NCI-H2196 (cell line): ENCODE data around the gene ZC3H7A.

ENCODE experiments used
- DNase-seq: peaks from one replicate; lab custom pipeline; 2025; ENCODE audit not compliant: unreplicated experiment; lab: John Stamatoyannopoulos, UW

ZC3H7A gene

DNA sequence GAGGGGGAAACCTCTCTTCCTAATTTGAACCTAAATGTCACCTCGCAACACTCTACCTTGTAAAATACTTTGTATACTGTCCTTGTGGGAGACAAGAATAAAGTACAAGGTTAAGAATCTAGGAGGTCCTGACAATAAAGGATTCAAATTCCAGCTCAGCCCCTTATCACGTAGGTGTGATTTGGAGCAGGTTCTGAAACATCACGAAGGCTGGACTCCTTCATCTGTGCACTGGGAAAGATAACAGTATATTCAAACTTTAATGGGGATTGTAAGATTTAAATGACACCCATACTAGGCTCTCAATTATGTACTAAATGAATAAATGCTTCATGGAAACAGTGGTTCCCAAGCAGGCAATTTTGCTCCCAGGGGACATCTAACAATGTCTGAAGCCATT lies 56.5 kb downstream of the ZC3H7A start:
- no peak for DNase-seq

DNA sequence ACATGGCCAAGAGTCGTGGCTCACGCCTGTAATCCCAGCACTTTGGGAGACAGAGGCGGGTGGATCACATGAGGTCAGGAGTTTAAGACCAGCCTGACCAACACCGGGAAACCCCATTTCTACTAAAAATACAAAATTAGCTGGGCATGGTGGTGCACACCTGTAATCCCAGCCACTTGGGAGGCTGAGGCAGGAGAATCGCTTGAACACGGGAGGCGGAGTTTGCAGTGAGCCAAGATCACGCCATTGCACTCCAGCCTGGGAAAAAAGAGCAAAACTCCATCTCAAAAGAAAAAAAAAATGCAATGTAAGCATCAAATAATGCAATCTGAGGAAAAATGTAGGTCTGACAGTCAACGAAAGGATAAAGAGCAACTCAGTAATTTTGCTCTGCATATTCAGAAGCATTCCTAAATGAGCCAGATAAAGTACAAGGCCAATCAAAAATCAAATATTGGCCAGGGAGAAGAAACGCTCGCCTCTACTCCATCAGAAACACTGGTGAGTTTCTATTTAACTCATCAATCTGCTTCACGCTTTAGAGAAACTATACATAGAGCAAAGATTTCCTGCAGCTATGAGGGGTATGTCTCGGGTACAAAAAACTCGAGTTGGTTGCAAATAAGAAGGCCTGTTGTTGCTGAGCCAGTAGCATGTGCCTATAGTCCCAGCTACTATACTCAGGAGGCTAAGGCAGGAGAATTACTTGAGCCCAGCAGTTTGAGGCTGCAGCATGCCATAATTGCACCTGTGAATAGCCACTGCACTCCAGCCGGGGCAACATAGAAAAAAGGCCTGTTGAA lies 58.1 kb downstream of the ZC3H7A start:
- DNase-seq = no peak

DNA sequence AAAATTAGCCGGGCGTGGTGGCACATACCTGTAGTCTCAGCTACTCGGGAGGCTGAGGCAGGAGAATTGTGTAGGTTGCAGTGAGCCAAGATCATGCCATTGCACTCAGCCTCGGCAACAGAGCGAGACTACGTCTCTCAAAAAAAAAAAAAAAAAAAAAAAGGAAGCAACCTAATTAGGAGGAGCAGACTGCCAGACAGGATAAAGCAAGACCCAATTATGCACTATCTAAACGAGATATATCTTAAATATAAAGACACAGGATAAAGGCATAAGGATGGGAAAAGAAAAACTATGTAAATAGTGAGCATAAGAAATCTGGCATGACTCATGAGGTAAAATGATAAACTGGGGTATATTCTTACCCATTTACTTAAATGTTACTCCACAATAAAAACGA lies 59.3 kb downstream of the ZC3H7A start:
- no peak for DNase-seq

DNA sequence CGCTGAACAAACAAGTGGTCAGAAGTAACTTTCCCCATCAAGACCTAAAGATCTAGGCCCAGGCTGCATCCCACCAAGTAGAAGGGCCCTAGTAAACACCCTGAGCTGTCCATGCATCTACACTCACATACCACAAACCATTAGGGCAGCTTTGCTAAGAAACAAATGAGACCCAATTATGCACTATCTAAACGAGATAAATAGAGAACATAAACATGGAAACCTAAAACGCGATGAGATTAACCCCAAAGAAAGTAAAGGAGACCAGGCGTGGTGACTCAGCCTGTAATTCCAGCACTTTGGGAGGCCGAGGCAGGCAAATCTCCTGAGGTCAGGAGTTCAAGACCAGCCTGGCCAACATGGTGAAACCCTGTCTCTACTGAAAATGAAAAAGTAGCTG lies 60.2 kb downstream of the ZC3H7A start:
- DNase-seq = no peak

DNA sequence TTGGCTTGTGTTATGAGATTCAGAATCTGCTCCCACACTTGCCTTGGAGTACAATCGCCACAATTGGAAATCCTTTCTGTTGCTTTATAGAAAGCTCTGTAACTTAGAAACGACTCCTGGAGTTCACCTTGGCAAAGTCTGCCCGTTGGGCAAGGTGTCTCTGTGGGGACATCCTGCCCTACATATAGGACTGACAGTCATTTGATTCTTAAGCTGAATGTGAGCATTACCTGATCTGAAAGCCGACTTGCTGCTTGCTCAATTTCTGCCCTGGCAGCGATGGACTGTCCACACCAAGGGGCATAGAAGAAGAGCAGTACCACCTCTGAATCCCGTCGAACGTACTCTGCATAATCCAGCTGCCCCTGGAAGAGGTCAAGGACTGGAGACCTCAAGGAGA lies 61.3 kb downstream of the ZC3H7A start:
- no peak for DNase-seq

DNA sequence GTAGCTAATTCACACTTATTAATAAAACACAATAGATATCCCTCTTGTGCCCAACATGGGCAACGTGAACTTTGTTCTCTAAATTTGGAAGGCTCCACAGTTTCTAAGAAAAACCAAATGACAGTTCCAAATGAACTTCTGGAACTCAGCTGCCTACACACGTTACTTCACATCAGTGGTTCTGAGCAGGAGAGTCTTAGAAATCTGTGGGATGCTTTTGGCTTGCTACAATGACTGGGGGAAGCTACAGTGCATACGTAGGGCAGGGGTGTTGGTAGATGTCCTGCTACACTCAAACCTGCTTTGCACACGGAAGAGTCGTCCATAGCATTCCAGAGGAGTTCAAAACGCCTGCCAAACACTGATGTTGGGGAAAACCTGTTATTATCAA lies 62.4 kb downstream of the ZC3H7A start:
- no peak for DNase-seq

DNA sequence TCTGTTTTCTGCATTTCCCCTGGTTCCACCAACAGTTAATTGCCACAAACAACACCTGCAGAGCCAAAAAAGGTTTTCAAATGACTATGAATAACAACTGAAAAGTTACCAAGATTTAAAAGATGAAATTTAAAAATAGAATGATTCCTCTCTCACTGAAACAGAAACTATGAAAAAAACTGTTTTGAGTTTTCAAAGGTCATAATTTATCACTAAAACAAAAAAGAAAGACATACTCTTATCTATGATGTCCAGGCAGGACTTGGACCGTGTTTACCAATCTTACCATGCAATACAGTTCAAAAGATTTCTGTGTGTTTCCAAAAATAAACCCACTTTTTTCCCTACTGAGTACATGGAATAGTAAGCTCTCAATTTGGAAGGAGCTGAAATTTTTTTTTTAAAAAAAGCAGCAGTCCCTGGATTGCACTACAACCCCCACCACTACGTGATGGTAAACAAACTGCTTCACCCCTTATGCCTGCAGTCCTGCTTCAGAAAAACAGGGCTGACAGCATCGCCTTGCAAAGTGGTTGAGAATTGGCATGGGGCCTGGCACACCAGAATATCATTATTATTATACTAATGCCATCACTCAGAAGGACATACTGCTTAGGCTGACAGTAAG lies 62.9 kb downstream of the ZC3H7A start:
- no peak for DNase-seq

DNA sequence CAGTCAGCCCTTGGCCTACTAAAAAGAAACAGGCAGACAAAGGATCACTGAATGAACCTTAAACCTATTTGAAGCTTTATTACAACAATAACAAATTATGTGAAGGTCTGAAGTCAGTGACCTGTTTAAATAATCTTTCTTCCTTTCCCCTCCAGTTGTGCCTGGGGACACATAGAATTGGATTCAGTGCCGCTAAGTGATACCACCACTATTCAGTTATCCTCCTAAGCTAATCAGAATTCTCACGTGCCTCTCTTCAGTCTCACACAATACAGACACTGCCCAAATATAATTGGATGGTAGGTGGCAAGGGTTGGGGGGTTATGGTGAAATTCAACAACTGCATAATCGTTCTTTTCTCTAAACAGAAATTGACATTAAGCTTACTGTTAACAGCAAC lies 65.8 kb downstream of the ZC3H7A start:
- DNase-seq = no peak

DNA sequence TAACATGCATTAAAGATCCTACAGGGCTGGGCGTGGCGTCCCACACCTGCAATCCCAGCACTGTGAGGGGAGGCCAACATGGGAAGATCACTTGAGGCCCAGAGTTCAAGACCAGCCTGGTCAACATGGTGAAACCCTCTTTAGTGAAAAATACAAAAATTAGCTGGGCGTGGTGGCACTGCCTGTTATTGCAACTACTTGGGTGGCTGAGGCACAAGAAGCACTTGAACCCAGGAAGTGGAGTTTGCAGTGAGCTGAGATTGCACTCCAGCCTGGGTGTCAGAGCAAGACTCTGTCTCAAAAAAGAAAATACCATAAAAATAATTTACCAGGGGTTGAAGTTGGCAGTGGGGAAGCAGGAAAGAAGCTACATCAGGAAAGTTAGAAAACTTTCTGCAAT lies 67.3 kb downstream of the ZC3H7A start:
- DNase-seq = no peak

DNA sequence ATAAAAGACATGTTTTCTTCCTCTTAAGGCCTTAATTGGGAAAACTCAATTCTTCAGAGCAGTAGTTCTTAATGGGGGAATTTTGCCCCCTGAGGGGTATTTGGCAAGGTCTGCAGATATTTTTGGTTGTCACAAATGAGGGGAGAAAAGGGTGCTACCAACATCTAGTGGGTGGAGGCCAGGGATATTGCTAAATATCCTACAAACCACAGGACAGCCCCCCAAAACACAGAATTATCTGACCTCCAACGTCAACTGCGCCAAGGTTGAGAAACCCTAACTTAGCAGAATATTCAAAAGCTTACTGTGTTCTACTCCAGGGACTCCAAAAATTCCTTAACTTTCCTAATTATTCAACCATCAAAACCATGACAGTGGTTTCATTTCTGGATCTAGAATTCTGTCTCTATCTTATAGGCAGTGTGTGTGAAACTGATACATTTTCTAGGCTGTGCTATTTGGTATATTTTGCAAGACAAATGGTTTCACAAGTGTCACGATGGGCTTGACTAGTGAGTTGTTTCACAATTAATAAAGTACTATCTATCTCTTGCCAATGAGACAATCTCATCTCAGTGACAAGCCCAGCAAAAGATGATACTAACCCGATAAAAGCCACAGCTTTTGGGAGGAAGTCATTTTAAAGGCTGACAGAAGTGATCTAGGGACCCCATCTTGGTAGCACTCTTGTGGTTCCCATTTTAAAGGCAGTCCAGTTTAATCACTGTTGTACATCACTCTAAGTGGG lies 69.1 kb downstream of the ZC3H7A start:
- no peak for DNase-seq

DNA sequence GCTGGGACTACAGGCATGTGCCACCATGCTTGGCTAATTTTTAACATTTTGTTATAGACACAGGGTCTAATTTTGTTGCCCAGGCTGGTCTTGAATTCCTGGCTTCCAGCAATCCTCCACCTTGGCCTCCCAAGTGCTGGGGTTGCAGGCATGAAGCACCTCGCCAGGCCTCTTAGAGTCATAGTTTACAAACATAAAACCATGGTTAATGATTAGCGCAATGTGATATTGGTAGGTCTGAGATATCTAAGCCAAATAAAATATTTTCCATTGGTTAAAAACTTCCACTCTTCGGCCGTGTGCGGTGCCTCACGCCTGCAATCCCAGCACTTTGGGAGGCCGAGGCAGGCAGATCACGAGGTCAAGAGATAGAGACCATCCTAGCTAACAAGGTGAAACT lies 71.0 kb downstream of the ZC3H7A start:
- no peak for DNase-seq

DNA sequence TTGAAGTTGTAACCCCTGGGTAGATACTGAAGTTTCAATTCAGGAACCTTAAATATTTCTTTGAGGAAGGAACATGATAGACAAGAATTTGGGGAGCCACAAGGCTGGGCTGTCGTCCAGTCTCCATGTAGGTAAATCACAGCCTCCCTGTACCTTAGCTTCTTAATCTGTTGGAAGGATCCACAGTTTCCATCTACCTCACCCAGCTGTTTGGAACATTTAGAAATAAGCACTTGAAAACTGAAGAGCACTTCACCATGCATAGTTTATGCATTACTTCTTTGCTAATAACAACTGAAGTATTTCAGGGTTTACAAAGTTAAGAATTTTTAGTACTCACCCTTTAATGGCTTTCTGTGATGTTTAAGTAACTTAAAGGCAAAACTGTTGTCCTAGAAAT lies 71.6 kb downstream of the ZC3H7A start:
- no peak for DNase-seq

DNA sequence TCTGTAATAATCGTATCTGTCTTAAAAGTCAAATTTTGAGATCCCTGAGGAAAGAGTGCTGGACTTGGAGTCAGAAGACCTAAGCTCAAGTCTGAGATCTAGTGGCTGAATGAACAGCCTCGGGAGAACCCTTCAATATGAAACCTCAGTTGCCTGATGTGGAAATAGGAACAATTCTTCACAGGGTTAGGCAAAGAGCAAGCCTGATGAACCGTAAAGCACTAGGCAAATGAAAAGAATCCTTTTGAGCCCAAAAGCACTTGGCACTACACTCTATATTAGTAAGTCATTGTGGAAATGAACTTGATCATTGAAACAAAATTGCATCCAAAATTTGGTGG lies 74.6 kb downstream of the ZC3H7A start:
- no peak for DNase-seq

DNA sequence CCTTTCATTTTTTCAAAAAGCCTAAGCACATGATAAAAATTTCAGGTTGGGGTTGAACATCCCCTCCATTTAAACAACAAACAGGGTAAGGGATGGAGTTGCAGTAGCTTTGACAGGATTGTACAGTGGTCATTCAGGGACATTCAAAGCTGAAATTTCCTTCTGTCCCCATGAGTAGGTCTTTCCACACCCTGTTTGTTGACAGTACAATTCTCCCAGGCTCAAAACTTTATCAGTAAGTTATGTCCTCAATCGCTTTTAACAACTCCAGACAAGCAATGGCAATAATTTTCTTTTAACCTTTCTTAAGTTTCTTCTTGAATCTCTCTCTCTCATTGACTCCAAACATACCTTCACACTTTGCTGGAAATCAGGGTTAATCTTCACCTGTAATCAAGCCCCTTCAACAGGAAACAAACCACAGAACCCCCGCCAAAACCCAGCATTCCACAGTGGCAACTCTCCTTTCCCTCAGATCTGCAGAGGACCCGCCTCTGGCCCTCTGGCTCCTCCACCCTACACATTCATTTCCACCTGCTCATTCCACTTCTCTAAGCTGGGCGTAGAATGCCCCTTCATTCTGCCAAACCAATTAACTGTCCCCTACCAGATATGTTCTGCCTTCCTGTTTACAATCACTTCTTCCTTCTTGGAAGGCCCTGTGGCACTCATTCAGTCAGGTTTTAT lies 75.1 kb downstream of the ZC3H7A start:
- DNase-seq = no peak

DNA sequence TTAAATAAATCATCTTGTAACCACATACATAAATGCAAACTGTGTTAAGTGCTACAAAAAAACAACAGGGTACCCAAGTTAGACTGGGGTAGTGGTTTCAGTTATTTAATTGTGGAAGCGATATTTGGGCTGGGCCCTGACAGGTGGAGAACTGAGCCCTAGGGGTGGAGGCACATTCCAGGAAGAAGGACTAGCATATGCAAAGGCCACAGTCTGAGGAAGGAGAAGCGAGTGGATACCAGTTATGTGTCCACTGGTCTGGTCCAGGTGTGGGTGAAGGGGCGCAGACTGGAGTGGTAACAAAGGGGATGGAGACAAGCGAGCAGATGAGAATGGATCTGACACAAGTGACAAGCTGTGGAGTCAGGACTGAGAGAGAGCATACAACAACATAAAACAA lies 77.3 kb downstream of the ZC3H7A start:
- no peak for DNase-seq

DNA sequence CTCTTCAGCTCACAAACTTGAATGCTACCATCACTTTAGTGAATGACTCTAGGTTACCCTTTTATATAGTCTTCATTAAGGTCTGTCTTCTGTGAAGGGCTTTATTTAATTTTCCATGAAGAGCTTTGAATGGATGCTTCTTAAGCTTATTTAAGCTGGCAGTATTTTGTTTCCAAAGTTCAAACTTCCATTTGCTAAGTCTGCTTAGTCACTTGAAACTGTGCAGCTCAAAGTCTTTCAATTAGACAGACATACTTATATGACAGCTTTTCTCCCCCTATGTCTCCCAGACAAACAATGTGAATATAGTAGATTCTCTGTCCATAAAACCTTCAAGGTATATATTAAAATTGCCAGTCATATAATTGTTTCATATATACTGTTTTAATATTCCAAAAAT lies 77.9 kb downstream of the ZC3H7A start:
- DNase-seq = no peak

DNA sequence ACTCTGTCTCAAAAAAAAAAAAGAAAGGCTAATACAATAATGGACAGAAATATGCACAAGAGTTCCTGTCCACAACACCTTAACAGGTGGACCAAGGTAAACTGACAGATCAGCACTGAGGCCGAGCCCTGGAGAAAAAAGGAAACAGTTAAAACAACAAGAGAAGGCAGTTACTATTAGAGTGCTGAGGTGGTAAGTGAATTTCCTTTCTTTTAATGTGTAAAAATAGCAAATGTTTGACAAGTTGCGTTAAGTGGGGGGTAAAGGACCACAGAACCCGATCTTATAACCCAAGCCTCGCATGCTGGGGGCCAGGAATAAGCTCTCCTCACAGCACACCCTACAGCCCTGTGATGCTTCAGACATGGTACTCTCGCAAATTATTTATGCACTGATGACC lies 79.2 kb downstream of the ZC3H7A start:
- no peak for DNase-seq

DNA sequence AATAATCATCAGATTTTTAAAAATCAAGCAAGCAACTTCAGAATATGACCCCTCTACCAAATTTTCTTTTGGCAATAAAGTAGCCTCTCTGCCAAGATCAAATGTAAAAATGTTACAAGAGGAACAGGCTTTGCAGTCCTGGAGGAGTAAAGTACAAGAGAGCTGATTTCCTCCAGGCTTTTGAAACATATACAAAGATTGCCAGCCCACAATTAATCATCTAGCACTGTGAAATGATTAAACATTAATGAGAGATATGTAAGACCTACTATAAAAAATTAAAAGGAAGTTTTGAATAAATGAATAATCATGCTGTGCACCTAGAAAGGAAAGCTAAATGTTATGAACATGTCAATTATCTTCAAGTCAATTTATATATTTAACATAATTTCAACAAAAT lies 80.7 kb downstream of the ZC3H7A start:
- DNase-seq = no peak

DNA sequence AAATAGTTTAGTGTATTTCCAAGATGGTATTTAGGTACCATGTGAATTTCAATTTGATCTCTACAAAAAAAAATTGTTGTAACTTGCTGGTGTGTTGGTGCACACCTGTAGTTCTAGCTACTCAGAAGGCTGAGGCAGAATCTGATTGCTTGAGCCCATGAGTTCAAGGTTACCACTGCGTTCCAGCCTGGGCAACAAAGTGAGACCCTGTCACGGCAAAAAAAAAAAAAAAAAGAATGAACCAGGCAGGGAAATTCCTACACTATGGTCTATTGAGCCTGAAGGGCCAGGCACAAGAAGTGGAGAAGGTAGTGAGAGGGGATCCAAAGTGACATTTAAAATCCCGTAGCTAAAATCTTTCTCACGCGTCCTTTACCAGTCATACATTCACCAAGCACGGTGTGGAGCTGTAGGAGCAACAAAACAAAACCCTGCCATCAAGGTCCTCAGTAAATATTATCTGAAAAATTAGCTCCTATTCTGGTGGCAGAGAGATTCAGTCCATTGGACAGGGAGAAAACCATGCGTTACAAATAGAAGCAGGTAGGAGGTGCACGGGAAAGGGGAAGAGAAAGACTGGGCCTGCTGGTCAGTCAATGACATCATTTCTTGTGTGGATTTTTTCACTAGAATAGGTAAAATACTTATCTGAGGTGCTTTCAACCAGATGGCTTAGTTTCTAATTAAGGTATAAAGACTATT lies 81.7 kb downstream of the ZC3H7A start:
- DNase-seq = no peak

DNA sequence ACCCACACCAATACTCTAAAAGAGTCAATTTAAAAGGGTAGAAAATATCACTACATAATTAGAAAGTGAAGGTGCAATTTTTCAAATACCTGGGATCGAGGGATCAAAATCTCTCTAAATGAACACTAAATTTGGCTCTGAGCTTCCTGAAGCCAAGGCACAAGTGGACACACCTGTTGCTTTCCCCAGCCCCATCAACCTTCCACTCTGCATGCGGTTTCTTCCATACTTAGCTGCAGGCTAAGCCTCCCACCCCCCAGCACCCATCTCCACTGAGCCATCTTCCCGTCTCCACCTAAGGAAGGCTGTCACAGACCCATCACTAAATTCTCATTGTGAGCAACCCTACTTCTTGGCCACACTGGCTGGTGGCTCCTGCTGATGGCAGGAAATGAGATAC lies 84.9 kb downstream of the ZC3H7A start:
- DNase-seq = no peak

DNA sequence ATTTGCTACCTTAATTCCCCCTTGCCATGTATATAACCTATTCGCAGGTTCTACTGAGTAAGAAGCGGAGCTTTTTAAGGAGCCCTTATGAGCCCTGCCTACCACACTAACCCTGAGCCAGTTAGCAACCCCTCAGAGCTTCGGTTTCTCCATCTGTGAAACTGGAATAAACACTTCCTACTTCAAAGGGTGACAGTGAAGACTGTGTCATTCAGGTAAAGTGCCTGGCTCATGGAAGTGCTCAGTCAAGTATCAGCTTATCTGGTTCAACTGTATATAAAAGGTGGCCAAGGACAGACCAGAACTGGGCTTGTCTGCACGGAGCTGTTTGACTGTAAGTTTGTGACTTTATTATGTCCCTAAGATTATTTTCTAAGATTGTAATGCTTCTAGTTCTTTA lies 85.4 kb downstream of the ZC3H7A start:
- no peak for DNase-seq
